ENCODE data around the gene TXNDC8.

TXNDC8 gene

DNA sequence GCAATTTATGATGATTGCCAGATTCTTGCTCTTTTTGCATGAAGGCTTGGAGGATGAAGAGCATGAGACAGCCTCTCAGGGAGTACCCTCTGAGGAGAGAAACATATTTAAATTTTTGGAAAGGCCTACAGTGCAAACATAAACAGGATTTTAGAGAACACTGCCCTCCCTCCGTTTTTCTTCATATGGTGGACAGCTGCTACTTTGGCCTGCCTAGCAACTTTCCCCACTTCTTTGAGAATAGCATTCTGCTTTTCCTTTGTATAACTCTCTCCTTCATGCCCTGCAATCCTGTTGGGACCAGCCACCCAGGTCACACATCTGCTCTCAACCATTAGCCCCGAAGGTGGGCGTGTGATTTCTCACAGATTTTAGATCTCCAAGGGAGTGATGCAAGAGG, 60.9 kb downstream of the TXNDC8 start:
- no peak for DNase-seq

DNA sequence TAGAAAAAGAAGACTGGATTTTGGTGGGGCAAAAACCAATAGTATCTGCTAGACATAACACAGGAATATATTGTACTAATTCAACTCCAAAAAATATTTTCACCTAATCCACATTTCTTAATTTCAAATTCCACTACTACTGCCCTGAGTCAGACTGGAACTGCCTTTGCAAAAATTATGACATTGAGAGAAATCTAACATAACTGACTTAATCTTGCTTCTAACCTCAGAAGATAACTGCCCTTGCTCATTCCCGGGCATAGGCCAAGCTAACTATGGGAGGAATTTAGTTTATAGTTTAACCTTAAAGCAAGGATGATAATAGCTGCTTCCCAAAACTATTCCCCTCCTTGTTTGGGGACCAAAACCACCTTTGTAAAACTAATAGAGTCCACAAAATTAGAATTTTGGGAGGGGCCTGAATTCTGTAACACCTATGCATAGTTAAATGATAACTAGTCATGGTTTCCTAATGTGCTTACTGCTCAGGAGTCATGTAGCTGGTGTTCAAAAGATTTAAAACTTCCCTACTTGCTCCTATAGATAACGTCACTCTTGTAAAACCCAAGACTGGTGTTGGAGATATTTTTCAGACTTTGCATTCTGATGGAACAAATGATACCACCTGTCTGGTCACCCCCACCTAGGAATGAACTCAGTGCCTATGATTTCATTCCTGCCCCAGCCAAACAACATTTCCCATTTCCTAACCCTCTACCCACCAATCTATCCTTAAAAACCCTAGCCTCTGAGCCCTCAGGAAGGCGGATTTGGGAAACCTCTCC, 67.3 kb downstream of the TXNDC8 start:
- DNase-seq = no peak

DNA sequence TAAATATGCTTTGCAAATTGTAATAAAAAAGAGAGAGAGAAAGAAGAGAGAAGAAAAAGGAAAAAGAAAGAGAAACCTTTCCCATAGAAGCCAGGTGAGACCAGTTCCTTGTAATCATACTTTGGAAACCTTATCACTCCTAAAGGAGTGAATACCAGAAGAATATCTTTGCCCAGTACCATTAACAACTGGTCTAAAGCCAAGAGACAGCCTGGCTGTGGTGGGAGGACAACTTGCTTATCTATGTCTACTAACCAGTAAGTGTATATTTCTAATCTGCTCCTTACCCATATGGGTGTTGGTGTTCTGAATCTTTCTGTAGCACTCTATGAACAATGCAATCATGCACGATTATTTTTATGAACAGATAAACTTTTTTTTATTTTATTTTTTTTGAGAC, 70.9 kb downstream of the TXNDC8 start:
- DNase-seq = no peak

DNA sequence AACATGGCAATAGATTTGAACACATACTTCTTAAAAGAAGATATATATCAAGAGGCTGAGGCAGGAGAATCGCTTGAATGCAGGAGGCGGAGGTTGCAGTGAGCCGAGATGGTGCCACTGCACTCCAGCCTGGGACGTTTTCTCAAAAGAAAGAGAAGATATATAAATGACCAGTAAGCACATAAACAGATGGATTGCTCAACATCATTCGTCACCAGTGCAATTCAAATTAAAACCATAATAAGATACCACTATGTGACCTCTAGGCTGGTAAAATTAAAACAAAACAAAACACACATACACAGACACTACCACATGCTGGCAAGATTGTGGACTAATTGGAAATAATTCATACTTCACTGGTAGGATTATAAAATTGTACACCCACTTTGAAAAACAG, 76.0 kb downstream of the TXNDC8 start:
- DNase-seq = no peak

DNA sequence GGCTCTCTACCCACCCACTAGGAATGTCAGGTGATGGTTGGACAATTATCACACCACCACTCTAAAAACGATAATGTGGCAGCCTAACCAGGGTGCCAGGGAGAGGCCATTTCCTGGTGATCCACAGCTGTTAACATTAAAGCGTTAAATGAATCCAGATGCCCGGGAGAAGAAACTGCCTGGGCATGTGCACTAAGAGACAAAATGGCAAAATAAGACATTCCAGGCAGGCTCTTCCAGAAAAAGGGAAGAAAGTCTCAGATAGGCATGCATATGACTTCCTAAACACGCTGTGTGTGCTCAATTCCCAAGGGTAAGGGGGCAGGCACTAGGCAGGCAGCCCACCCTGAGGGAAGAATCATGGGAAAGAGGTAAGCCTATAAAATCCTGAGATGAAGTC, 76.8 kb downstream of the TXNDC8 start:
- DNase-seq = peak; percentile 51

DNA sequence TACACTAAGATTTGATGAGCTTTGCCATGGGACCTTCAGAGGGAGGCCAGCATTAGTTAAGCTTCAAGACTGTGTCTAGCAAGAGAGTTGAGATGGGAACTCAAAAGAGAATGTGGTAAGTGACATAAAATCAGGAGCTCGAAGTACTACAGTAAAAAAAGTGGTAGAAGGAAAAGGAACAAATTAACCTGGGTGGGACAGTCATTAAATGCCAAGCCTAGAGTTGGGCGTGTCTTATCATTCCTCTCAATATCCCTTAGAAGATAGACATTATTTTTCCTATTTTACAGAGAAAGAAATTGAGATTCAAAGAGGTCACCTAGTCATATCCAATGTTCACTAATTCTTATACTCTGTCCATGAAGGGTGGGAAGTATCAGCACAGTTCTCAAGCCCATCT, 78.1 kb downstream of the TXNDC8 start:
- no peak for DNase-seq

DNA sequence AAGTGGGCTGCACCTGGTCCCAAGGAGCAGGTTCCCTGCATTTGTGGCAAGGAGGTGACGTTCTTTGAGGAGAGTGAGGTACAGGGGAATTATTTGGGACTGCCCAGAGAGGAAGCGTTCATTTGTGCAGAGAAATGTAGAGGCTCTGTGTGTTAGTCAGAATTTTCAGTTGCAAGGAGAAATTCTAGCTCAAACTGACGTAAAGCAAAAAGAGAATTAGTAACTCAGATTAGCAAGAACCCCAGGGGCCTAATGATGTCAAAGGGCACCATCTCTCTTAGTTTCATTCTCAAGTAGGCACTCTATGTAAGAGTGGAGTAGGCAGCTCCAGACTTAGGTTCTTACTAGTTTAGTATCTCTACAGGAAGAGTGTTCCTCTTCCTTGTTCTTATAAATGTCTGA, 79.0 kb downstream of the TXNDC8 start:
- DNase-seq = no peak

DNA sequence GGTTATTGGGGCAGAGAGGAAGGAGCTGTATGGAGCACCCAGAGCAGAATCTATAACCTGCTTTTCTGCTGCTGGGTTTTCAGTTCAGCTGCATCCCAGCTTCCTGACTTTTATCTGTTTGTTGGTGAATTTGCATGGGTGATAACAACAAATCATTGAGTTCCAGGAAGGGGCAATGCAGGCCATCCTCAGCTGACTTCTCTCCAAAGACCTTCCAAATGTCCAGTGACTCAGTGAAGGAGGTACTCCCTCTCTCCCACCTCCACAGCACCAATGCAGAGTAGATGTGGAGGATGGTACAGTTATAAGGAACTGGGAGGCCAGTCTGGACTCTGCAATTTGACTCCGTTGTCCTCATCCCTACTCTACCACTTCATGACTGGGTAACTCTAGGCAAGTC, 79.7 kb downstream of the TXNDC8 start:
- DNase-seq = no peak

DNA sequence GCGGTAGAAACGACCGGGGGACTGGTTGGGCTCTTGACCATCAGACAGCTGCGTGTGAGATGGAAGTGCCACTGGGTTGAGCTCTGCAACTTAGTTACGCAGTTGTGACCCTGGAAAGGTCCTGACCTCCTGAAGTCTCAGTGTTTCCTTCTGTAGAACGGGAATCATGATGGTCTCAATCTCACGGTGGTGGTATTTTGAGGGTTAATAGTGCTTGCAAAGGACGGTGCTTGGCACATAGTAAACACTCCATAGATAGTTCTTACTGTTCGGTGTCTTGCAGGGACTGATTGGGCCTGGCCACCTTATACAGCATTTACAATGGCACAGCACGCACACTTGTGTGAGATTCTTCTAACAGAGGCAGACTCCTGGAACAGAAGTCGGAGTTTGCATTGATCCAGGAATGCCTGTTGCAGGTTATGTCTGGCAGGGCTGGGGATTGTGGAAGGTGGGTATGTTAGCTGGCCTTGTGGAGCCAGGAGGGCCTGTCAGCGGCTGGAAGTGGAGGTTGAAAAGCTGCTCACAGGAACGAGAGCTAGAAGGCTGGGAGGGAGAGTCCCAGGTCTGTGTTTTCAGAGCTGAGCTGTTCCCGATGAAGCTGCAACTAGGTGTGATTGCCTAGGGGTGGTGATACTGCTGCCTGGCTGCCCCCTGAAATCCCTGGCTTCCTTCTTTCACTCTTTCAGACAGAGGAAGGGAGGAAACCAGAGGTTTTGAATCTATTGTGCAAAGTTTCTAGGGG, 80.4 kb downstream of the TXNDC8 start:
- peak; percentile 22 for DNase-seq

DNA sequence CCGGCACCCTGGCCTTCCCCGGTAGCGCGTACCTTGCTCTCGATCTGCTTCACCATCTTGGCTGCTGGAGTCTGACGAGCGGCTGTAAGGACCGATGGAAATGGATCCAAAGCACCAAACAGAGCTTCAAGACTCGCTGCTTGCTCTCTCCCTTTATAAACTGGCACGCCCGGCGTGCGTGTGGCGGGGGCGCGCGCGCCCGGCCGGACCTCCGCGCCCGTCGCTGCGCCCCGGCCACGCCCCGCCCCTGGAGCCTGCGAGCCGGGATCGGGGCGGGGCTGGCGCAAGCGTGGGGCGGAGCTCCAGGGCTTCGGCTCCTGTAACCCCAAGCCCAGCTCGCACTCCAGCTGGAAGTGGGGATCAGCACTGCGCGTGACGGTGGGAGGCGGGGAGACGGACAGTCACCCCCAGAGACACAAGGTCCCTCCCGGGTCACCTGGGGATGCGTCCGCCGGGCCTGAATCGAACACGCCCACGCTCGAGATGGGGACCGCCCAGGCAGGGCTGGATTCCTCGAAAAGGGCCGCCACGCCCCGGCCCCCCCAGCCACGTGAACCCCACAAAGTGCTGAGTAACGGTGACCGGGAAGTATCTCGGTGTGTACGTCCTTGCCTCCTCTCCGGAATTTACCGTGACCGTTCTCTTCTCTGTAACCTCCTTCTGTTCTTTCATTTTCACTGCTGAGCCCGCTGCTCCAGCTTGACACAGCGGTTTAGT, 81.1 kb downstream of the TXNDC8 start, which contains the start of gene TXN:
Gene TXN, minus strand, starts transcription at position 128 of the 717 bp plus-strand sequence. Its CDS starts 72 bp downstream, at position 56.
- peak; percentile 93 for DNase-seq

DNA sequence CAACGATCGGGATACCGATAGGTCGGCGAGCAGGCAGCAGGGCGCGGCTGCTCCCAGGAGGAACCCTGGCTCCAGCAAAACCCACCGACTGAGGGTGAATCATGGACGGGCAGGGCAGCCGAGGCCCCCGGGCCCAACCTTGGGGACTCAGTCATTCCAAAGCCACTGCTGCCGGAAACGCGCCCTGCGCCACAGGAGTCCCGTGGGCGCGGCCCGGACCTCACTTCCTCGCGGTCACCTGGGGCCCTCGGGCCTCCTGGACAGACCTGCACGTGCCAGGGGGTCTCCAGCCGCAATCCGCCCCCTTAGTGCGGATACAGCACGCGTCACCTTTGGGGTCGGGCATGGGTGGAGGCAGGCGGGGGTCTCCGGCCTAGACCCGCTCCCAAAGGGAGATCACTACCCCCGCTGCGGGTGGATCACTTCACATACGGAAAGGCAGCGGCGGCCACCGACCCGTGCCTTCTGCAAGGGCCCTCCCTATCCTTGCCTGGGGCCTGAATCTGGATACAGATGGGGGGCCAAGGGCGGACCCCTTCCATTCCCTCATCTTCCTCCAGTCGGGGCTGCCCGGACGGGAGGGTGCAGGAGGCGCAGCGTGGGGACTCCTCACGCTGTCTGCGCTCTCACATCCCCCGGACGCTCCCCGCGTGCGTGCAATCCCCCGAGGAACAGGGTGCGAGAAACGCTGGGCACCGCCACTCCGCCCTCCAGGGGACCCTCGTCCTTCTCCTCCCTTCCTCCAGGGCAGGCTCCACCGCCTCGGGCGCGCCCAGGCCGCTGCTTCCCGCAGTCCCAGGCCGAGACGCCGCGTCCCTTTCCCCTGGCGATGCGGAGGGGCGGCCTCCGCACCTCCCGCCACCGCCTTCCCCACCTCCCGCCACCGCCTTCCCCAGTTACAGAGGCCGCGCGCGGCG, 81.9 kb downstream of the TXNDC8 start:
- peak; percentile 84 for DNase-seq

DNA sequence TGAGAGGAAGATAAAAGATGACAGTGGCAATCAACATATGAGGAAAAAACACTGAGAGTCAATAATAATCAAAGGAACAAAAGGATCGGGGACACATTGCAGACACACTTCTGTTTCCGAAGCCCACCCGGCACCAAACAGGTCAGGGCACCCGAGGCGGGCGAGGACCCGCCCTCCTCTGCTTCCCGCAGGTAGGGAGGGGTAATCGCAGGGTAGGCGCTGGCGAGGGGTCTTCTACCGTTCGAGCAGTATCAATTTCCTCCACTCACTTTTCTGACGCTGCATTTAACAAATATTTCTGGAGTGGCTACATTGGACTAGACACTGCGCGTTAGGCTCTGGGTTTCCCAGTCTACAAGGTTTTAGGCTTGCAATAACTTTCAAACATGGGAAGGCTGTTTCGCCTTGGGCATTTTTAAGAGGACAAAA, 82.6 kb downstream of the TXNDC8 start:
- DNase-seq = peak; percentile 57

DNA sequence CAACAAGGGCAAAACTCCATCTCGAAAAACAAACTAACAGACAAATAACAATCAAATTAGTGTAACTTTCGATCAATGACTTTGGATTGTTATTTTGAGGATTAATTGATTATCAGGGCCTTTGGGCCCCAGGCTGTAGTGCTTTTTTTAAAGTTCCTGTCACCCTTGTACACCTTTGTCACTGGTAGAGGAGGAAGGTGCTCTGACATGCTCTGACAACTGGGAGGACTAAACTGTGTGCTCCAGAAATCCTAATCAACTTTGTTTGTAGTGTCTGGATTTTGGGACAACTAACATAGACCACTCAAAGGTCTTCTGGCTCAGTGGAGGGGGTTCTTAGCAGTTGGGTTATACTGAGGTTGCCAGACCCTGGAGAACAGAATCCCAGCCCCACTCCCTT, 83.2 kb downstream of the TXNDC8 start:
- no peak for DNase-seq
